SK-N-SH treated with all-trans-retinoic acid at 6 μM for 48 hours (cell line): ENCODE results near the gene CDIPT.

Experiments used
- ATAC-seq: fragments of 200-7000 bp; cut with Tn5 transposase; 3 replicates; pipeline ENCODE4 v1.9.1; 2020; ENCODE audit warnings: mild to moderate bottlenecking, moderate library complexity
- ARNTL ChIP-seq: fragments of 450-650 bp; formaldehyde crosslinking; IDR thresholded peaks from 2 replicates; pipeline ENCODE4 v1.5.0; 2020; ENCODE audit warnings: low read depth, mild to moderate bottlenecking, moderate library complexity, borderline replicate concordance
- BACH2 ChIP-seq: fragments of 250-450 bp; sonication (Bioruptor Pico); IDR thresholded peaks from 2 replicates; pipeline ENCODE4 v1.9.0; 2021; ENCODE audit warnings: mild to moderate bottlenecking, borderline replicate concordance
- CREB5 ChIP-seq: fragments of 250-450 bp; sonication (Bioruptor Pico); IDR thresholded peaks from 2 replicates; pipeline ENCODE4 v1.5.1; 2020; ENCODE audit warnings: low read depth, mild to moderate bottlenecking, moderate library complexity
- CSDC2 ChIP-seq: fragments of 250-450 bp; sonication (Bioruptor Pico); IDR thresholded peaks from 2 replicates; pipeline ENCODE4 v1.5.0; 2020; ENCODE audit warnings: mild to moderate bottlenecking, moderate library complexity
- CSRNP3 ChIP-seq: fragments of 250-450 bp; sonication (Bioruptor Pico); IDR thresholded peaks from 2 replicates; pipeline ENCODE4 v1.5.1; 2021; ENCODE audit warnings: mild to moderate bottlenecking, moderate library complexity
- ESRRG ChIP-seq: fragments of 250-450 bp; sonication (Bioruptor Pico); IDR thresholded peaks from 2 replicates; pipeline ENCODE4 v1.6.1; 2021; ENCODE audit warnings: mild to moderate bottlenecking
- GLIS3 ChIP-seq: fragments of 250-450 bp; sonication (Bioruptor Pico); IDR thresholded peaks from 2 replicates; pipeline ENCODE4 v1.5.0; 2020; ENCODE audit warnings: mild to moderate bottlenecking, moderate library complexity
- ISL1 ChIP-seq: fragments of 250-450 bp; sonication (Bioruptor Pico); IDR thresholded peaks from 2 replicates; pipeline ENCODE4 v2.1.2; 2022; ENCODE audit warnings: mild to moderate bottlenecking, moderate library complexity
- OSR1 ChIP-seq: fragments of 250-450 bp; sonication (Bioruptor Pico); IDR thresholded peaks from 2 replicates; pipeline ENCODE4 v1.8.0; 2022; ENCODE audit warnings: moderate library complexity, mild to moderate bottlenecking, inconsistent platforms
- PATZ1 ChIP-seq: fragments of 250-450 bp; sonication (Bioruptor Pico); IDR thresholded peaks from 2 replicates; pipeline ENCODE4 v1.8.0; 2020; ENCODE audit warnings: mild to moderate bottlenecking, moderate library complexity, borderline replicate concordance
- POU6F1 ChIP-seq: fragments of 250-450 bp; sonication (Bioruptor Pico); IDR thresholded peaks from 2 replicates; pipeline ENCODE4 v1.8.0; 2021; ENCODE audit warnings: low read depth, mild to moderate bottlenecking, moderate library complexity, borderline replicate concordance
- PPARA ChIP-seq: fragments of 250-450 bp; sonication (Bioruptor Pico); IDR thresholded peaks from 2 replicates; pipeline ENCODE4 v1.5.0; 2020; ENCODE audit warnings: mild to moderate bottlenecking, borderline replicate concordance
- RARB ChIP-seq: fragments of 250-450 bp; sonication (Bioruptor Pico); IDR thresholded peaks from 2 replicates; pipeline ENCODE4 v1.8.0; 2021; ENCODE audit warnings: mild to moderate bottlenecking, moderate library complexity
- SNAI2 ChIP-seq: fragments of 250-450 bp; sonication (Bioruptor Pico); IDR thresholded peaks from 2 replicates; pipeline ENCODE4 v1.5.0; 2020; ENCODE audit warnings: mild to moderate bottlenecking, moderate library complexity
- TCF4 ChIP-seq: fragments of 250-450 bp; sonication (Bioruptor Pico); IDR thresholded peaks from 2 replicates; pipeline ENCODE4 v1.8.0; 2021; ENCODE audit warnings: mild to moderate bottlenecking, moderate library complexity, borderline replicate concordance
- TOX ChIP-seq: fragments of 250-450 bp; sonication (Bioruptor Pico); IDR thresholded peaks from 2 replicates; pipeline ENCODE4 v1.8.0; 2021; ENCODE audit warnings: mild to moderate bottlenecking, moderate library complexity, borderline replicate concordance
- ZC3H10 ChIP-seq: fragments of 250-450 bp; sonication (Bioruptor Pico); IDR thresholded peaks from 2 replicates; pipeline ENCODE4 v1.5.1; 2021; ENCODE audit warnings: mild to moderate bottlenecking, moderate library complexity
- ZFP3 ChIP-seq: fragments of 250-450 bp; sonication (Bioruptor Pico); IDR thresholded peaks from 2 replicates; pipeline ENCODE4 v1.5.0; 2020; ENCODE audit warnings: mild to moderate bottlenecking, moderate library complexity
- ZFP30 ChIP-seq: fragments of 450-650 bp; formaldehyde crosslinking; IDR thresholded peaks from 2 replicates; pipeline ENCODE4 v1.5.0; 2022; ENCODE audit warnings: mild to moderate bottlenecking, moderate library complexity
- ZNF565 ChIP-seq: fragments of 450-650 bp; formaldehyde crosslinking; conservative IDR thresholded peaks from 2 replicates; pipeline ENCODE4 v1.5.0; 2020; ENCODE audit warnings: low read depth, mild to moderate bottlenecking, moderate library complexity
- ZNF70 ChIP-seq: fragments of 450-650 bp; formaldehyde crosslinking; IDR thresholded peaks from 2 replicates; pipeline ENCODE4 v1.5.0; 2020; ENCODE audit warnings: mild to moderate bottlenecking, moderate library complexity
- ZNF8 ChIP-seq: fragments of 450-650 bp; formaldehyde crosslinking; IDR thresholded peaks from 2 replicates; pipeline ENCODE4 v1.5.0; 2020; ENCODE audit warnings: mild to moderate bottlenecking, moderate library complexity
- TF ChIP-seq, protein P1 (sequence below): fragments of 250-450 bp; sonication (Bioruptor Pico); IDR thresholded peaks from 2 replicates; pipeline ENCODE4 v1.5.0; 2020; ENCODE audit warnings: mild to moderate bottlenecking, moderate library complexity

The CDIPT gene

GRCh38 chr16:29909391-29909790 lies 46.4 kb upstream of the CDIPT start:
- TF ChIP-seq GLIS3 (CRISPR knock-in tag) = no peak
- no peak for TF ChIP-seq CREB5
- no peak for TF ChIP-seq ZNF70 (CRISPR knock-in tag)
- no peak for TF ChIP-seq ARNTL (CRISPR knock-in tag)
- TF ChIP-seq OSR1 = no peak
- TF ChIP-seq ZNF8 (CRISPR knock-in tag) = no peak
- no peak for TF ChIP-seq ZFP30 (CRISPR knock-in tag)
- TF ChIP-seq CSRNP3 = no peak
- TF ChIP-seq ZC3H10 (CRISPR knock-in tag) = no peak
- TF ChIP-seq TCF4 (CRISPR knock-in tag) = no peak
- no peak for ATAC-seq

DNA sequence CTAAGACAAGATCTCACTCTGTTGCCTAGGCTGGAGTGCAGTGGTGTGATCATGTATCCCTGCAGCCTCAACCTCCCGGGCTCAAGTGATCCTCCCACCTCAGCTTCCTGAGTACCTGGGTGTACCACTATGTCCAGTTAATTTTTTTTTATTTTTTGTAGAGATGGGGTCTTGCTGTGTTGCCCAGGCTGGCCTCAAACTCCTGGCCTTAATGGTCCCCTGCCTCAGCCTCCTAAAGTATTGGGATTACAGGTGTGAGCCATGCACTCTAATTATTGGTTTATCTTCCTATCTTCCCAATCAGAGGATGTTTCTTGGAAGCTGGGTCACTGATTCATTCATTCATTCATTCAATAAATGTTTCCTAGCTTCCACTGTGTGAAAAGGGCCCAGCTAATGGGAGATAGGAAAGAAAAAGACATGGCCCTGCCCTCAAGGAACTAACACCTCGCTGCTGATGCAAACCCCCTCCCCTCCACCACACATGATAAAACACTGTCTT lies 45.7 kb upstream of the CDIPT start:
- TF ChIP-seq ZNF565 (CRISPR knock-in tag) (no peak), ESRRG (CRISPR knock-in tag) (no peak), GLIS3 (CRISPR knock-in tag) (no peak), BACH2 (no peak), RARB (CRISPR knock-in tag) (no peak), ZFP30 (CRISPR knock-in tag) (no peak), CSRNP3 (no peak), ZC3H10 (CRISPR knock-in tag) (no peak), TOX (CRISPR knock-in tag) (no peak), PPARA (no peak), TCF4 (CRISPR knock-in tag) (no peak), SNAI2 (CRISPR knock-in tag) (no peak), ZFP3 (CRISPR knock-in tag) (no peak), ZNF8 (CRISPR knock-in tag) (no peak)
- TF ChIP-seq, protein P1, sequence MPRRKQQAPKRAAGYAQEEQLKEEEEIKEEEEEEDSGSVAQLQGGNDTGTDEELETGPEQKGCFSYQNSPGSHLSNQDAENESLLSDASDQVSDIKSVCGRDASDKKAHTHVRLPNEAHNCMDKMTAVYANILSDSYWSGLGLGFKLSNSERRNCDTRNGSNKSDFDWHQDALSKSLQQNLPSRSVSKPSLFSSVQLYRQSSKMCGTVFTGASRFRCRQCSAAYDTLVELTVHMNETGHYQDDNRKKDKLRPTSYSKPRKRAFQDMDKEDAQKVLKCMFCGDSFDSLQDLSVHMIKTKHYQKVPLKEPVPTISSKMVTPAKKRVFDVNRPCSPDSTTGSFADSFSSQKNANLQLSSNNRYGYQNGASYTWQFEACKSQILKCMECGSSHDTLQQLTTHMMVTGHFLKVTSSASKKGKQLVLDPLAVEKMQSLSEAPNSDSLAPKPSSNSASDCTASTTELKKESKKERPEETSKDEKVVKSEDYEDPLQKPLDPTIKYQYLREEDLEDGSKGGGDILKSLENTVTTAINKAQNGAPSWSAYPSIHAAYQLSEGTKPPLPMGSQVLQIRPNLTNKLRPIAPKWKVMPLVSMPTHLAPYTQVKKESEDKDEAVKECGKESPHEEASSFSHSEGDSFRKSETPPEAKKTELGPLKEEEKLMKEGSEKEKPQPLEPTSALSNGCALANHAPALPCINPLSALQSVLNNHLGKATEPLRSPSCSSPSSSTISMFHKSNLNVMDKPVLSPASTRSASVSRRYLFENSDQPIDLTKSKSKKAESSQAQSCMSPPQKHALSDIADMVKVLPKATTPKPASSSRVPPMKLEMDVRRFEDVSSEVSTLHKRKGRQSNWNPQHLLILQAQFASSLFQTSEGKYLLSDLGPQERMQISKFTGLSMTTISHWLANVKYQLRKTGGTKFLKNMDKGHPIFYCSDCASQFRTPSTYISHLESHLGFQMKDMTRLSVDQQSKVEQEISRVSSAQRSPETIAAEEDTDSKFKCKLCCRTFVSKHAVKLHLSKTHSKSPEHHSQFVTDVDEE (CRISPR knock-in tag) = no peak
- no peak for ATAC-seq

- no peak for ATAC-seq
- TF ChIP-seq SNAI2 (CRISPR knock-in tag) = no peak
- TF ChIP-seq PPARA = no peak
- TF ChIP-seq OSR1 = no peak
- TF ChIP-seq ZFP30 (CRISPR knock-in tag) = no peak
- no peak for TF ChIP-seq CREB5
- TF ChIP-seq, protein P1 (CRISPR knock-in tag) = no peak
- TF ChIP-seq CSDC2 (CRISPR knock-in tag) = no peak
- TF ChIP-seq PATZ1 (CRISPR knock-in tag) = no peak
- no peak for TF ChIP-seq POU6F1 (CRISPR knock-in tag)
- no peak for TF ChIP-seq ISL1 (CRISPR knock-in tag)
- TF ChIP-seq ZFP3 (CRISPR knock-in tag) = no peak
Observed at GRCh38 chr16:29907973-29908372, 44.9 kb upstream of the CDIPT start.
